SW 1271 (cell line): Measurements from ENCODE around the gene PPP1R14C.
A peak's percentile ranks its signal among the peaks of the same experiment; 100 is the strongest.
"Not testable (repeated sequence)": the region's sequence is repeated elsewhere in the genome, so short reads cannot be mapped to it uniquely, and the experiment has no call there.

ENCODE experiments used
- DNase-seq, 2 experiments: peaks; one replicate each; lab custom pipeline; 2025; lab: John Stamatoyannopoulos, UW

PPP1R14C gene

GRCh38 chr6:150142670-150143515 lies at the start of gene PPP1R14C:
Gene PPP1R14C, plus strand, starts transcription at chr6:150143044. Its CDS starts 149 bp downstream, at chr6:150143193.
- peak; percentile 12 to 60 for DNase-seq

GRCh38 chr6:150093397-150093796 lies 49.4 kb upstream of the PPP1R14C start:
- no peak for DNase-seq

- no peak for DNase-seq
Observed at GRCh38 chr6:150098155-150098554, 44.7 kb upstream of the PPP1R14C start.

- DNase-seq, result no peak
Observed at GRCh38 chr6:150099546-150099945, 43.3 kb upstream of the PPP1R14C start.

- no peak for DNase-seq
Observed at GRCh38 chr6:150099953-150100352, 42.9 kb upstream of the PPP1R14C start.

- no peak for DNase-seq
Observed at GRCh38 chr6:150100745-150101144, 42.1 kb upstream of the PPP1R14C start.

- no peak for DNase-seq
Observed at GRCh38 chr6:150102750-150103270, 40.0 kb upstream of the PPP1R14C start.

- DNase-seq, result no peak
Observed at GRCh38 chr6:150112233-150112632, 30.6 kb upstream of the PPP1R14C start.

GRCh38 chr6:150115769-150116168 lies 27.1 kb upstream of the PPP1R14C start:
- no peak for DNase-seq

GRCh38 chr6:150116200-150116800 lies 26.5 kb upstream of the PPP1R14C start:
- DNase-seq, result no peak

- no peak for DNase-seq
Observed at GRCh38 chr6:150118203-150118602, 24.6 kb upstream of the PPP1R14C start.

- no peak for DNase-seq
Observed at GRCh38 chr6:150118627-150119026, 24.2 kb upstream of the PPP1R14C start.

- DNase-seq, result no peak
Observed at GRCh38 chr6:150119173-150119572, 23.7 kb upstream of the PPP1R14C start.

GRCh38 chr6:150123645-150124044 lies 19.2 kb upstream of the PPP1R14C start:
- DNase-seq, result no peak

GRCh38 chr6:150124235-150124634 lies 18.6 kb upstream of the PPP1R14C start:
- DNase-seq, result no peak

GRCh38 chr6:150126641-150127291 lies 16.1 kb upstream of the PPP1R14C start:
- no peak for DNase-seq

GRCh38 chr6:150128425-150128824 lies 14.4 kb upstream of the PPP1R14C start:
- DNase-seq, result no peak

- no peak for DNase-seq
Observed at GRCh38 chr6:150129616-150130505, 13.0 kb upstream of the PPP1R14C start.

- no peak for DNase-seq
Observed at GRCh38 chr6:150133686-150134085, 9.2 kb upstream of the PPP1R14C start.

- no peak for DNase-seq
Observed at GRCh38 chr6:150134280-150134920, 8.4 kb upstream of the PPP1R14C start.

GRCh38 chr6:150137711-150138110 lies 5.1 kb upstream of the PPP1R14C start:
- not testable (repeated sequence) for DNase-seq
